Right lobe of liver (tissue), 4 donors: ENCODE data around the gene MCTP1.

ENCODE experiments used
- CTCF ChIP-seq, 4 donors: fragments of 200-600 bp in 3 of 4; fragments of 450-650 bp in 1 of 4; IDR thresholded peaks; one replicate each; pipeline versions ENCODE4 v1.5.1 to v1.8.0; 2016 to 2022; ENCODE audit warnings: antibody characterized with exemption in 4 of 4, mild to moderate bottlenecking in 2 of 4
- POLR2A ChIP-seq: fragments of 450-650 bp; IDR thresholded peaks from one replicate; pipeline ENCODE4 v1.6.1; 2017; ENCODE audit warnings: antibody characterized with exemption, mild to moderate bottlenecking
- donor health status: DM: no; HTN: no; CAD: no.
- donor health status: DM: no; HTN: no; CAD: no.
- donor health status: DM: no; HTN: yes; CAD: no.

GRCh38 chr5:95045181-95045965 is 239.5 kb downstream of the MCTP1 start:
- TF ChIP-seq CTCF (IDR thresholded peaks at IDR 0.05) (no peak), POLR2A (no peak)
